HCT116 (cell line): ENCODE measurements around the gene LRCH4. TPM values are rescaled to one million over a fixed set of nuclear protein-coding genes. Genes with fewer than 3 reads are reported as not detected.

Source experiments
- ATAC-seq: fragments of 200-7000 bp; cut with Tn5 transposase; 2 replicates; pipeline ENCODE4 v1.9.1; 2020; ENCODE audit warnings: mild to moderate bottlenecking, moderate library complexity
- BruUV-seq: library from RNA; stranded (reverse); fragments of 400-500 nt; replicated peaks from 2 replicates; lab custom pipeline; 2021; lab: Mats Ljungman, UMichigan
- CTCF ChIA-PET: fragments of 300-600 bp; sonication (Branson Sonifier 250); formaldehyde crosslinking; loops from one replicate; lab custom pipeline; 2021; ENCODE audit warnings: antibody characterized with exemption; lab: Charles Lee
- POLR2A ChIA-PET: fragments of 300-600, 350-600 bp; sonication (Branson Sonifier 250); formaldehyde crosslinking; loops from one replicate; lab custom pipeline; 2021; ENCODE audit warnings: antibody characterized with exemption; lab: Charles Lee
- RAD21 ChIA-PET, 2 experiments: fragments of 300-600 bp; sonication (Branson Sonifier 250); formaldehyde crosslinking; loops; one replicate each; lab custom pipeline; 2023; ENCODE audit warnings: low total read pairs in 2 of 2; ENCODE audit not compliant: uncharacterized antibody in 2 of 2, unreplicated experiment in 2 of 2, low non-redundant PET in 1 of 2; lab: Charles Lee
- DNase-seq: peaks from one replicate; pipeline ENCODE4 v3.0.0-alpha.2; 2010; ENCODE audit warnings: low read depth, low spot score
- H2AFZ ChIP-seq: fragments of 200-600 bp; shearing (Covaris generic), sonication (generic); 2 replicates; pipeline ENCODE4 v1.6.1; 2017; ENCODE audit warnings: low read depth, mixed run types, mixed read lengths, antibody characterized with exemption, low read length; ENCODE audit not compliant: poor library complexity, severe bottlenecking
- H3K27ac ChIP-seq: 2 replicates; pipeline ENCODE4 v1.5.1; 2012; ENCODE audit warnings: low read depth, low read length
- H3K27me3 ChIP-seq: fragments of 200-600 bp; sonication (generic); 2 replicates; pipeline ENCODE4 v1.6.1; 2016; ENCODE audit warnings: mixed run types, low read length, mixed read lengths; ENCODE audit not compliant: insufficient read depth
- H3K36me3 ChIP-seq, 2 experiments: fragments of 200-500 bp in 1 of 2; fragments of 200-600 bp in 1 of 2; sonication (Bioruptor generic) in 1 of 2; sonication (generic) in 1 of 2; 2 replicates each; pipeline versions ENCODE4 v1.5.1 to v1.6.1; 2014 to 2016; ENCODE audit warnings: low read length in 2 of 2, inconsistent platforms in 1 of 2, mixed read lengths in 1 of 2, mixed run types in 1 of 2; ENCODE audit not compliant: insufficient read depth in 2 of 2, control insufficient read depth in 1 of 2
- H3K4me1 ChIP-seq, 2 experiments: fragments of 200-600 bp in 1 of 2; sonication (generic) in 1 of 2; 2 replicates each; pipeline versions ENCODE4 v1.5.1 to v1.6.1; 2012 to 2017; ENCODE audit warnings: low read length in 2 of 2, inconsistent platforms in 1 of 2, mild to moderate bottlenecking in 1 of 2, mixed read lengths in 1 of 2, mixed run types in 1 of 2, moderate library complexity in 1 of 2; ENCODE audit not compliant: insufficient read depth in 2 of 2, control insufficient read depth in 1 of 2
- H3K4me2 ChIP-seq: fragments of 200-600 bp; sonication (generic); 2 replicates; pipeline ENCODE4 v1.6.1; 2017; ENCODE audit warnings: mixed run types, low read length, mixed read lengths
- H3K4me3 ChIP-seq, 2 experiments: fragments of 200-600 bp in 1 of 2; sonication (generic) in 1 of 2; replicated peaks in 1 of 2; 2 replicates each; pipeline ENCODE4 v1.5.1; 2011 to 2016; ENCODE audit warnings: low read length in 2 of 2, control low read depth in 1 of 2, low read depth in 1 of 2, mild to moderate bottlenecking in 1 of 2, mixed read lengths in 1 of 2, mixed run types in 1 of 2
- H3K79me2 ChIP-seq: fragments of 200-600 bp; sonication (generic); 2 replicates; pipeline ENCODE4 v1.6.1; 2017; ENCODE audit warnings: mild to moderate bottlenecking, mixed run types, low read length, moderate library complexity, mixed read lengths; ENCODE audit not compliant: insufficient read depth
- H3K9ac ChIP-seq: fragments of 200-600 bp; sonication (generic); 2 replicates; pipeline ENCODE4 v1.6.1; 2016; ENCODE audit warnings: low read length, mixed read lengths
- H3K9me2 ChIP-seq: fragments of 200-600 bp; sonication (generic), shearing (Covaris generic); 2 replicates; pipeline ENCODE4 v1.6.1; 2017; ENCODE audit warnings: mixed run types, mild to moderate bottlenecking, moderate library complexity; ENCODE audit not compliant: insufficient read depth
- H3K9me3 ChIP-seq, 2 experiments: fragments of 200-500 bp in 1 of 2; fragments of 200-600 bp in 1 of 2; sonication (Bioruptor generic) in 1 of 2; sonication (generic) in 1 of 2; 2 replicates each; pipeline ENCODE4 v1.6.1; 2014 to 2017; ENCODE audit warnings: low read length in 2 of 2, mixed read lengths in 2 of 2, inconsistent platforms in 1 of 2, low read depth in 1 of 2, mild to moderate bottlenecking in 1 of 2, mixed run types in 1 of 2, moderate library complexity in 1 of 2; ENCODE audit not compliant: control insufficient read depth in 1 of 2, insufficient read depth in 1 of 2
- H4K20me1 ChIP-seq: fragments of 200-600 bp; sonication (generic), shearing (Covaris generic); 2 replicates; pipeline ENCODE4 v1.6.1; 2017; ENCODE audit warnings: mixed run types, mild to moderate bottlenecking, moderate library complexity; ENCODE audit not compliant: insufficient read depth
- ELF1 ChIP-seq: IDR thresholded peaks from 2 replicates; pipeline ENCODE4 v1.6.1; 2012; ENCODE audit warnings: low read depth, borderline replicate concordance
- EZH2phosphoT487 ChIP-seq: fragments of 200-600 bp; IDR thresholded peaks from 2 replicates; pipeline ENCODE4 v1.6.1; 2018; ENCODE audit warnings: antibody characterized with exemption, borderline replicate concordance
- POLR2A ChIP-seq: IDR thresholded peaks from 2 replicates; pipeline ENCODE4 v1.7.0; 2011; ENCODE audit warnings: borderline replicate concordance; ENCODE audit not compliant: insufficient read depth, insufficient read length; ENCODE audit errors: extremely low read depth
- SP1 ChIP-seq: IDR thresholded peaks from 2 replicates; pipeline ENCODE4 v1.6.1; 2012; ENCODE audit warnings: low read depth
- ZNF274 ChIP-seq: fragments of 200-500 bp; sonication (Bioruptor generic); IDR thresholded peaks from 2 replicates; pipeline ENCODE4 v1.6.1; 2014; ENCODE audit warnings: mild to moderate bottlenecking, low read depth, low read length, inconsistent platforms
- intact Hi-C: fragments of 100-400 bp; cut with micrococcal nuclease; formaldehyde crosslinking; loops from 2 replicates; pipeline ENCODE4 v1.10.0; 2022
- total RNA-seq: library from RNA; stranded (reverse); gene quantifications from one replicate; pipeline ENCODE4 v1.2.1, GENCODE V29; 2021; ENCODE audit not compliant: unreplicated experiment
- TF ChIP-seq, protein P1 (sequence below), 3 experiments: fragments of 200-600 bp in 1 of 3; sonication (generic) in 1 of 3; IDR thresholded peaks in 2 of 3; conservative IDR thresholded peaks in 1 of 3; 2 replicates each; pipeline ENCODE4 v1.5.1; 2012 to 2017; ENCODE audit warnings: low read depth in 2 of 3, low read length in 2 of 3, antibody characterized with exemption in 1 of 3, borderline replicate concordance in 1 of 3, control low read depth in 1 of 3, mild to moderate bottlenecking in 1 of 3, mixed read lengths in 1 of 3, mixed run types in 1 of 3, moderate library complexity in 1 of 3; ENCODE audit not compliant: insufficient read depth in 1 of 3

LRCH4 gene
- total RNA-seq, 1 experiment from 2014 or later: 47.9 TPM

DNA sequence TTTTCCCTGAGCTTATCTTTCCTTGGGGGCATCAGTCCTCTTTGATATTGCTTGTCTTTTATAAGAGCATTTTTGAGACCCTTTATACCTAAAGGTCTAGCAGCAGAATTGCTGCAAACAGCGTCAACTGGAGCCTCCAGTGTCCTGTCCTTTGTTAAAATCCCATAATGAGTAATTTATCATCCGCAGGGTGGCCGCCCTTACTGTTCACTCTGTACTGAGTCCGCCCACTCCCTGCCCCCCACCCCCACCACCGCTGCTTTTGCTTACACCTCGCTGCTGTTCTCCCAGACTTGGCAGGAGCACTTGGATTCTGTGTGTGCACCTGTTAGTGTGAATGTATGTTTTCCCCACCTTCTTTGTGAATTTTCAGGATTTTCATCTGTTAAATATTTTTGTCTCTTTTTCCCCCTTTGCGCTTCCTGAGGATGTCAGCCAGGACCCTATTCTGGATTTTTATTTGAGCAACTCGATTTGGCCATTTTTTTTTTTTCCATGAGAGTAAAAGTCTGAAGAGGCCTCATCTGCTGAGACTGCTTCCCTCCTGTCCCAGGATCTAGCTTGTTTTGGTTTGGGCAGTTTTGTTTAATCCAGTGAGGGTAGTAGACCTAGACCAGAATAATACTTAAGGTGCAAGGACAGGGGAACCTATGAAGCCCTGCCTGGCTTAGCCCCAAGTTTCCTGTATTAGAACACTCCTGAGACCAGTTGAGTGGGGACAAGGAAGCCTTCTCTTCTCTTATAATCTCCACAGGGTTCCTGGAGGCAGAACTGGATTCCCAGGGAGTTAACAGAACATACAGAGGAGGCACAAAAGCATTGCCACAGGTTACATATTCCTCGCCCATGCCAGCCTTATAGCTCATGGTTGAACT, 38.8 kb downstream of the LRCH4 start:
- Histone ChIP-seq H3K27me3 (no peaks in the 10 kb centered on the region), H3K4me3 (no peak overlapping the region), H3K27ac (peak overlapping the region; percentile 95), H3K4me1 (peaks cover 50 to 56% of the 10 kb centered on the region in 2 experiments), H3K4me2 (peak overlapping the region; percentile 79), H4K20me1 (no peaks in the 10 kb centered on the region), H3K9me2 (no peaks in the 10 kb centered on the region), H3K79me2 (peaks cover 14% of the 10 kb centered on the region; the same call in 1 of the 2 replicates), H3K9ac (peak overlapping the region; percentile 61; the same call in 1 of the 2 replicates), H2AFZ (no peak overlapping the region), H3K36me3 (peaks cover 0 to 2% of the 10 kb centered on the region in 2 experiments; a peak in 1 of 4 replicates), H3K9me3 (no peaks in the 10 kb centered on the region)
- TF ChIP-seq, protein P1, sequence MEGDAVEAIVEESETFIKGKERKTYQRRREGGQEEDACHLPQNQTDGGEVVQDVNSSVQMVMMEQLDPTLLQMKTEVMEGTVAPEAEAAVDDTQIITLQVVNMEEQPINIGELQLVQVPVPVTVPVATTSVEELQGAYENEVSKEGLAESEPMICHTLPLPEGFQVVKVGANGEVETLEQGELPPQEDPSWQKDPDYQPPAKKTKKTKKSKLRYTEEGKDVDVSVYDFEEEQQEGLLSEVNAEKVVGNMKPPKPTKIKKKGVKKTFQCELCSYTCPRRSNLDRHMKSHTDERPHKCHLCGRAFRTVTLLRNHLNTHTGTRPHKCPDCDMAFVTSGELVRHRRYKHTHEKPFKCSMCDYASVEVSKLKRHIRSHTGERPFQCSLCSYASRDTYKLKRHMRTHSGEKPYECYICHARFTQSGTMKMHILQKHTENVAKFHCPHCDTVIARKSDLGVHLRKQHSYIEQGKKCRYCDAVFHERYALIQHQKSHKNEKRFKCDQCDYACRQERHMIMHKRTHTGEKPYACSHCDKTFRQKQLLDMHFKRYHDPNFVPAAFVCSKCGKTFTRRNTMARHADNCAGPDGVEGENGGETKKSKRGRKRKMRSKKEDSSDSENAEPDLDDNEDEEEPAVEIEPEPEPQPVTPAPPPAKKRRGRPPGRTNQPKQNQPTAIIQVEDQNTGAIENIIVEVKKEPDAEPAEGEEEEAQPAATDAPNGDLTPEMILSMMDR (IDR thresholded peaks at IDR 0.05 in 2 of 3, conservative IDR thresholded peaks at IDR 0.05 in 1 of 3; ENCODE audit: borderline replicate concordance in 1 of 3, insufficient read depth in 1 of 3, low read depth in 2 of 3, low read length in 2 of 3): no peak
- no peak for TF ChIP-seq ZNF274
- no peak for TF ChIP-seq POLR2A
- no peak for TF ChIP-seq ELF1
- no peak for TF ChIP-seq SP1
- no peak for TF ChIP-seq EZH2phosphoT487
- DNase-seq (no peak), ATAC-seq (no peak)
- RAD21 ChIA-PET: no interaction called here
- CTCF ChIA-PET: interaction anchor here (0.9 kb wide), 1 partner anchor 13 kb away, joined by 3 read pairs; no protein-coding TSS in a partner anchor
- POLR2A ChIA-PET: interaction anchor here (0.6 to 0.7 kb wide), 2 partner anchors 39 to 45 kb away, joined by 3 read pairs; partner anchors contain the start of genes FBXO24 and LRCH4
- BruUV-seq: no TSS peak
- intact Hi-C loops: no loop called here
